Measurements from ENCODE around the gene MRPS24. TPM values are rescaled to one million over a fixed set of nuclear protein-coding genes. Genes with fewer than 3 reads are reported as not detected.

MRPS24 gene
- total and polyA plus RNA-seq, 2 donors (not counting 3 experiments of a cell fraction or from before 2014, with no cell fraction given), result 105 to 279 TPM

DNA sequence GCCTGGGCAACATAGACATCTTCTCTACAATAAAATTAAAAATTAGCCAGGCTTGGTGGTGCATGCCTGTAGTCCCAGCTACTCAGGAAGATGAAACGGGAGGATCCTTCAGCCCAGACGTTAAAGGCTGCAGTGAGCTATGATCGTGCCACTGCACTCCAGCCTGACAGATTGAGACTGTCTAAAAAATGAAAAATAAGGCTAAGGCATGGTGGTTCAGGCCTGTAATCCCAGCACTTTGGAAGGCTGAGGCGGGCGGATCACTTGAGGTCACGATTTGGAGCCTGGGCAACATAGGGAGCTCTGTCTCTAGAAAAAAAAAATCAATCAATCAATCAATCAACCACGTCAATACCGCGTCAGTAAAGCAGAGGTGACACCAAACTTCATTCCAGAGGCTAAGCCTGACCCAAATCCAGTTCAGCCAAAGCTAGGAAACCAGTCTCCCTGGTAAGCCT is 31.1 kb downstream of the MRPS24 start:
- FAIRE-seq (no peak), DNase-seq (ENCODE audit: low read depth, low spot score) (no peak)
- Histone ChIP-seq H3K4me2 (ENCODE audit: insufficient read depth, low read length) (no peak overlapping the region), H4K20me1 (replicated peaks; ENCODE audit: control insufficient read depth, extremely low read depth, insufficient read depth, low read length) (no peaks in the 10 kb centered on the region), H3K36me3 (ENCODE audit: control insufficient read depth in 2 of 2, extremely low read depth in 1 of 2, insufficient read depth in 2 of 2, low read length in 2 of 2) (no peaks in the 10 kb centered on the region), H3K27me3 (ENCODE audit: control insufficient read depth in 2 of 2, insufficient read depth in 2 of 2, low read length in 2 of 2) (peaks cover 0 to 5% of the 10 kb centered on the region in 2 experiments), H3K27ac (ENCODE audit: insufficient read depth, low read depth, low read length) (no peak overlapping the region), H2AFZ (ENCODE audit: low read depth, low read length) (peak overlapping the region; percentile 94), H3K9me3 (replicated peaks; ENCODE audit: control insufficient read depth, insufficient read depth, low read length) (no peaks in the 10 kb centered on the region), H3K4me3 (replicated peaks in 1 of 3; ENCODE audit: insufficient read depth in 1 of 3, low read depth in 1 of 3, low read length in 3 of 3) (no peak overlapping the region), H3K79me2 (ENCODE audit: control insufficient read depth, insufficient read depth, low read length) (no peaks in the 10 kb centered on the region), H3K9me1 (replicated peaks; ENCODE audit: control insufficient read depth, extremely low read depth, insufficient read depth, low read length) (no peaks in the 10 kb centered on the region), H3K9ac (replicated peaks; ENCODE audit: extremely low read depth, insufficient read depth, low read length) (peak overlapping the region; percentile 5), H3K4me1 (ENCODE audit: control insufficient read depth, extremely low read depth, insufficient read depth, low read length) (no peaks in the 10 kb centered on the region)
- BruUV-seq (replicated peaks), result no TSS peak
- dilution Hi-C loops (cut with MboI; ENCODE audit: extremely low pct_ligation_motif_present, low sequenced_read_pairs) (no loop called here), intact Hi-C loops (cut with micrococcal nuclease) (loop anchor here (10.0 kb wide), 2 partner anchors 383 to 893 kb away; no protein-coding TSS in a partner anchor)
- ChIA-PET POLR2A (interaction anchor here (0.6 to 1.3 kb wide), 2 partner anchors 31 to 255 kb away, joined by 3 to 5 read pairs; partner anchors contain the start of genes MRPS24 and STK17A), CTCF (interaction anchor here (0.7 to 2.6 kb wide), 16 partner anchors 10 to 897 kb away, joined by 3 to 38 read pairs (median 5); partner anchors contain the start of genes COA1 and STK17A)
- TF ChIP-seq JUN (IDR thresholded peaks at IDR 0.05; ENCODE audit: borderline replicate concordance, insufficient read depth, insufficient read length, low read depth) (no peak), POLR2A (IDR thresholded peaks at IDR 0.05; ENCODE audit: low read depth, low read length) (no peak), POLR2AphosphoS5 (IDR thresholded peaks at IDR 0.05; ENCODE audit: insufficient read depth, low read depth, low read length) (no peak), EZH2 (IDR thresholded peaks at IDR 0.05; ENCODE audit: borderline replicate concordance, low read depth, low read length, severe bottlenecking) (no peak), MYC (IDR thresholded peaks at IDR 0.05; ENCODE audit: low read depth, low read length) (no peak)
- TF ChIP-seq, protein P1, sequence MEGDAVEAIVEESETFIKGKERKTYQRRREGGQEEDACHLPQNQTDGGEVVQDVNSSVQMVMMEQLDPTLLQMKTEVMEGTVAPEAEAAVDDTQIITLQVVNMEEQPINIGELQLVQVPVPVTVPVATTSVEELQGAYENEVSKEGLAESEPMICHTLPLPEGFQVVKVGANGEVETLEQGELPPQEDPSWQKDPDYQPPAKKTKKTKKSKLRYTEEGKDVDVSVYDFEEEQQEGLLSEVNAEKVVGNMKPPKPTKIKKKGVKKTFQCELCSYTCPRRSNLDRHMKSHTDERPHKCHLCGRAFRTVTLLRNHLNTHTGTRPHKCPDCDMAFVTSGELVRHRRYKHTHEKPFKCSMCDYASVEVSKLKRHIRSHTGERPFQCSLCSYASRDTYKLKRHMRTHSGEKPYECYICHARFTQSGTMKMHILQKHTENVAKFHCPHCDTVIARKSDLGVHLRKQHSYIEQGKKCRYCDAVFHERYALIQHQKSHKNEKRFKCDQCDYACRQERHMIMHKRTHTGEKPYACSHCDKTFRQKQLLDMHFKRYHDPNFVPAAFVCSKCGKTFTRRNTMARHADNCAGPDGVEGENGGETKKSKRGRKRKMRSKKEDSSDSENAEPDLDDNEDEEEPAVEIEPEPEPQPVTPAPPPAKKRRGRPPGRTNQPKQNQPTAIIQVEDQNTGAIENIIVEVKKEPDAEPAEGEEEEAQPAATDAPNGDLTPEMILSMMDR (IDR thresholded peaks at IDR 0.05; ENCODE audit: extremely low read depth in 1 of 2, insufficient read depth in 1 of 2, low read depth in 1 of 2, low read length in 2 of 2), result no peak
- TF ChIP-seq, protein P2, sequence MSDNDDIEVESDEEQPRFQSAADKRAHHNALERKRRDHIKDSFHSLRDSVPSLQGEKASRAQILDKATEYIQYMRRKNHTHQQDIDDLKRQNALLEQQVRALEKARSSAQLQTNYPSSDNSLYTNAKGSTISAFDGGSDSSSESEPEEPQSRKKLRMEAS (IDR thresholded peaks at IDR 0.05; ENCODE audit: insufficient read depth, insufficient read length), result no peak
